GM13976 (cell line): ENCODE results near the gene BCL2L2.

Experiments used
- DNase-seq: peaks from one replicate; pipeline ENCODE4 v3.0.0; 2012; ENCODE audit warnings: low spot score
- CTCF ChIP-seq: IDR thresholded peaks from 2 replicates; pipeline ENCODE4 v1.5.1; 2012; ENCODE audit warnings: borderline replicate concordance, mild to moderate bottlenecking; ENCODE audit not compliant: insufficient read depth; ENCODE audit errors: extremely low read depth, missing control alignments, control extremely low read depth
- in situ Hi-C: fragments of 300-500 bp; cut with MboI; formaldehyde crosslinking; loops from one replicate; pipeline ENCODE4 v1.12.0; 2022; ENCODE audit warnings: low sequenced_read_pairs, mixed read lengths, inconsistent platforms; ENCODE audit not compliant: unreplicated experiment

BCL2L2 gene

GRCh38 chr14:23300687-23301223, 5.9 kb upstream of the BCL2L2 start:
- in situ Hi-C loops, result no loop called here
- no peak for TF ChIP-seq CTCF
- no peak for DNase-seq

- peak; percentile 98 for TF ChIP-seq CTCF
- DNase-seq, result peak; percentile 98
- in situ Hi-C loops, result no loop called here
These were observed 5.2 kb upstream of the BCL2L2 start for GRCh38 chr14:23301288-23301968.

GRCh38 chr14:23301969-23302289, 4.7 kb upstream of the BCL2L2 start:
- in situ Hi-C loops, result no loop called here
- no peak for TF ChIP-seq CTCF
- DNase-seq, result peak; percentile 42

- in situ Hi-C loops, result no loop called here
These were observed 4.1 kb upstream of the BCL2L2 start, which contains the start of gene PPP1R3E for GRCh38 chr14:23302290-23303225. PPP1R3E (minus strand) TSS chr14:23302859; CDS start chr14:23302576, 283 bp downstream.

GRCh38 chr14:23307146-23307530, 505 bp downstream of the BCL2L2 start:
- no peak for DNase-seq
- in situ Hi-C loops, result no loop called here
- no peak for TF ChIP-seq CTCF

More at GRCh38 chr14:23302290-23303225, 4.1 kb upstream of the BCL2L2 start, which contains the start of gene PPP1R3E:
- no peak for TF ChIP-seq CTCF
- DNase-seq, result peak; percentile 83
